Cardiac muscle cell (in vitro differentiated cells and primary cell): ENCODE measurements around the gene ZBTB17. TPM values are rescaled to one million over a fixed set of nuclear protein-coding genes. Genes with fewer than 3 reads are reported as not detected.

Source experiments
- DNase-seq, 2 donors: peaks; one replicate each; pipeline versions ENCODE4 v3.0.0 to v3.0.0-alpha.2; 2010 to 2017; ENCODE audit warnings: low read depth in 1 of 2, low spot score in 1 of 2
- H3K27ac ChIP-seq: fragments of 200-600 bp; sonication (generic); 2 replicates; pipeline ENCODE4 v1.5.1; 2016
- H3K27me3 ChIP-seq: fragments of 200-600 bp; sonication (generic); 2 replicates; pipeline ENCODE4 v1.6.0; 2016; ENCODE audit warnings: control low read depth
- H3K36me3 ChIP-seq: fragments of 200-600 bp; sonication (generic); 2 replicates; pipeline ENCODE4 v1.5.1; 2016; ENCODE audit warnings: control low read depth
- H3K4me1 ChIP-seq: fragments of 200-600 bp; sonication (generic); 2 replicates; pipeline ENCODE4 v1.8.1; 2017; ENCODE audit warnings: low read depth, mild to moderate bottlenecking, mixed run types
- H3K4me3 ChIP-seq: fragments of 200-600 bp; sonication (generic); 2 replicates; pipeline ENCODE4 v1.5.1; 2016; ENCODE audit warnings: mild to moderate bottlenecking
- H3K9me3 ChIP-seq: fragments of 200-600 bp; sonication (generic); 2 replicates; pipeline ENCODE4 v1.5.1; 2017; ENCODE audit warnings: low read depth, mild to moderate bottlenecking, control low read depth
- CTCF ChIP-seq: IDR thresholded peaks from 2 replicates; pipeline ENCODE4 v1.5.1; 2012; ENCODE audit warnings: low read depth, mild to moderate bottlenecking, low read length
- polyA plus RNA-seq: library from polyadenylated mRNA; unstranded; fragments of >200 nt; fragmentation: Nextera tagmentation; extraction: Ambion mirVana; gene quantifications from 2 replicates; pipeline ENCODE4 v1.2.1, GENCODE V29; 2016
- total RNA-seq: library from RNA; depleted of rRNA; stranded (reverse); fragments of >200 nt; gene quantifications from 2 replicates; pipeline ENCODE4 v1.2.3, GENCODE V29; 2016

The ZBTB17 gene
- total and polyA plus RNA-seq, 2 experiments from 2014 or later, result 47.1 to 64.0 TPM

GRCh38 chr1:15911927-15912326, 64.0 kb downstream of the ZBTB17 start:
- H3K4me3 ChIP-seq, result no peak overlapping the region
- TF ChIP-seq CTCF, result no peak
- no peaks in the 10 kb centered on the region for H3K4me1 ChIP-seq
- H3K9me3 ChIP-seq, result no peaks in the 10 kb centered on the region
- no peak overlapping the region for H3K27ac ChIP-seq
- no peak for DNase-seq
- H3K36me3 ChIP-seq, result peaks cover 37% of the 10 kb centered on the region
- no peaks in the 10 kb centered on the region for H3K27me3 ChIP-seq

GRCh38 chr1:15911141-15911540, 64.8 kb downstream of the ZBTB17 start:
- no peaks in the 10 kb centered on the region for H3K4me1 ChIP-seq
- no peaks in the 10 kb centered on the region for H3K9me3 ChIP-seq
- peak overlapping the region; percentile 43 for H3K27ac ChIP-seq
- no peaks in the 10 kb centered on the region for H3K27me3 ChIP-seq
- H3K36me3 ChIP-seq, result peaks cover 37% of the 10 kb centered on the region
- no peak for TF ChIP-seq CTCF
- DNase-seq, result no peak
- H3K4me3 ChIP-seq, result no peak overlapping the region

- Histone ChIP-seq H3K4me1 (no peaks in the 10 kb centered on the region), H3K36me3 (peaks cover 35% of the 10 kb centered on the region), H3K4me3 (no peak overlapping the region), H3K9me3 (no peaks in the 10 kb centered on the region), H3K27ac (no peak overlapping the region), H3K27me3 (no peaks in the 10 kb centered on the region)
- DNase-seq, result no peak
- no peak for TF ChIP-seq CTCF
Measured at GRCh38 chr1:15908597-15908996, 67.3 kb downstream of the ZBTB17 start.

- no peak for TF ChIP-seq CTCF
- DNase-seq, result peak in 1 of 2 donors; percentile 41
- H3K36me3 ChIP-seq, result peaks cover 2% of the 10 kb centered on the region
- H3K9me3 ChIP-seq, result no peaks in the 10 kb centered on the region
- no peak overlapping the region for H3K27ac ChIP-seq
- H3K27me3 ChIP-seq, result no peaks in the 10 kb centered on the region
- H3K4me3 ChIP-seq, result no peak overlapping the region
- H3K4me1 ChIP-seq, result no peaks in the 10 kb centered on the region
Measured at GRCh38 chr1:15902882-15903281, 73.0 kb downstream of the ZBTB17 start.

- DNase-seq, result no peak
- no peak for TF ChIP-seq CTCF
- Histone ChIP-seq H3K27me3 (no peaks in the 10 kb centered on the region), H3K4me3 (no peak overlapping the region), H3K4me1 (no peaks in the 10 kb centered on the region), H3K36me3 (peaks cover 1% of the 10 kb centered on the region), H3K9me3 (no peaks in the 10 kb centered on the region), H3K27ac (peak overlapping the region; percentile 80)
Measured at GRCh38 chr1:15900662-15901279, 75.1 kb downstream of the ZBTB17 start.
